ENCODE data around the gene MTOR.

- TF ChIP-seq EZH2phosphoT487 (IDR thresholded peaks at IDR 0.05; ENCODE audit: low read length) (no peak), CTCF (IDR thresholded peaks at IDR 0.05; ENCODE audit: low read length) (no peak)
Observed at GRCh38 chr1:11057477-11057876, 204.9 kb downstream of the MTOR start.
